Panc1 (cell line): ENCODE measurements around the gene YAP1. TPM values are rescaled to one million over a fixed set of nuclear protein-coding genes. Genes with fewer than 3 reads are reported as not detected.
A peak's percentile ranks its signal among the peaks of the same experiment; 100 is the strongest.

Experiments used
- ATAC-seq: fragments of 200-7000 bp; cut with Tn5 transposase; 2 replicates; pipeline ENCODE4 v1.9.1; 2020; ENCODE audit warnings: mild to moderate bottlenecking, moderate library complexity
- BruUV-seq: library from RNA; stranded (reverse); fragments of 400-500 nt; replicated peaks from 2 replicates; lab custom pipeline; 2021; lab: Mats Ljungman, UMichigan
- CTCF ChIA-PET: fragments of 300-600 bp; sonication (Branson Sonifier 250); formaldehyde crosslinking; loops from one replicate; lab custom pipeline; 2022; ENCODE audit warnings: antibody characterized with exemption; lab: Charles Lee
- POLR2A ChIA-PET: fragments of 300-600 bp; sonication (Branson Sonifier 250); formaldehyde crosslinking; loops from one replicate; lab custom pipeline; 2022; ENCODE audit warnings: antibody characterized with exemption; lab: Charles Lee
- DNase-seq: peaks from one replicate; pipeline ENCODE4 v3.0.0-alpha.2; 2010; ENCODE audit warnings: low read depth, low spot score
- H3K27ac ChIP-seq: 2 replicates; pipeline ENCODE4 v1.5.1; 2011; ENCODE audit warnings: mild to moderate bottlenecking, low read length, inconsistent platforms
- H3K27me3 ChIP-seq: fragments of 200-500 bp; sonication (Bioruptor generic); 2 replicates; pipeline ENCODE4 v1.6.0; 2014; ENCODE audit warnings: low read length, inconsistent platforms; ENCODE audit not compliant: control insufficient read depth, insufficient read depth
- H3K36me3 ChIP-seq: fragments of 200-500 bp; sonication (Bioruptor generic); 2 replicates; pipeline ENCODE4 v1.5.1; 2014; ENCODE audit warnings: inconsistent platforms, mild to moderate bottlenecking, low read length, moderate library complexity; ENCODE audit not compliant: control insufficient read depth, insufficient read depth
- H3K4me1 ChIP-seq: 2 replicates; pipeline ENCODE4 v1.5.1; 2011; ENCODE audit warnings: inconsistent platforms, mild to moderate bottlenecking, low read length, moderate library complexity; ENCODE audit not compliant: control insufficient read depth, insufficient read depth
- H3K4me3 ChIP-seq, 2 experiments: 2 replicates each; pipeline ENCODE4 v1.5.1; 2011 to 2012; ENCODE audit warnings: low read depth in 2 of 2, low read length in 2 of 2, mild to moderate bottlenecking in 2 of 2, inconsistent platforms in 1 of 2, moderate library complexity in 1 of 2
- H3K9me3 ChIP-seq: fragments of 200-500 bp; sonication (Bioruptor generic); 2 replicates; pipeline ENCODE4 v1.5.1; 2014; ENCODE audit warnings: low read depth, mild to moderate bottlenecking, inconsistent platforms, low read length, moderate library complexity; ENCODE audit not compliant: control insufficient read depth, insufficient read depth
- CTCF ChIP-seq: fragments of 450-650 bp; IDR thresholded peaks from 2 replicates; pipeline ENCODE4 v1.5.1; 2017; ENCODE audit warnings: mild to moderate bottlenecking
- POLR2AphosphoS5 ChIP-seq: IDR thresholded peaks from 2 replicates; pipeline ENCODE4 v1.6.1; 2012; ENCODE audit warnings: mild to moderate bottlenecking, low read depth, low read length, moderate library complexity
- REST ChIP-seq, 2 experiments: IDR thresholded peaks; 2 replicates each; pipeline ENCODE4 v1.6.1; 2011 to 2012; ENCODE audit warnings: low read depth in 2 of 2, control low read depth in 1 of 2, low read length in 1 of 2, mild to moderate bottlenecking in 1 of 2, moderate library complexity in 1 of 2; ENCODE audit not compliant: insufficient read depth in 1 of 2
- SIN3A ChIP-seq: IDR thresholded peaks from 2 replicates; pipeline ENCODE4 v1.6.1; 2012; ENCODE audit warnings: low read depth, mild to moderate bottlenecking, low read length, moderate library complexity, borderline replicate concordance; ENCODE audit not compliant: insufficient read depth
- TCF7L2 ChIP-seq: IDR thresholded peaks from 2 replicates; pipeline ENCODE4 v1.6.1; 2011; ENCODE audit warnings: mild to moderate bottlenecking, low read depth, low read length, inconsistent platforms
- in situ Hi-C: cut with HindIII; loops from 2 replicates; pipeline ENCODE4 v1.10.0; 2016; ENCODE audit warnings: low sequenced_read_pairs, low pct_unique_long_range_greater_than_20kb
- intact Hi-C: fragments of 100-400 bp; cut with micrococcal nuclease; formaldehyde crosslinking; loops from one replicate; pipeline ENCODE4 v1.10.0; 2022; ENCODE audit not compliant: unreplicated experiment
- total RNA-seq: library from RNA; stranded (reverse); gene quantifications from one replicate; pipeline ENCODE4 v1.2.1, GENCODE V29; 2021; ENCODE audit not compliant: unreplicated experiment

YAP1 gene
- total RNA-seq, 1 experiment from 2014 or later, result 158 TPM

- BruUV-seq, result no TSS peak
- H3K27me3 ChIP-seq, result no peaks in the 10 kb centered on the region
- peaks cover 9% of the 10 kb centered on the region for H3K4me1 ChIP-seq
- DNase-seq, result no peak
- ATAC-seq, result no peak
- no peaks in the 10 kb centered on the region for H3K36me3 ChIP-seq
- no peak overlapping the region for H3K4me3 ChIP-seq
- intact Hi-C loops, result no loop called here
- no peaks in the 10 kb centered on the region for H3K9me3 ChIP-seq
- TF ChIP-seq CTCF, result no peak
- TF ChIP-seq REST (IDR thresholded peaks at IDR 0.05; ENCODE audit: insufficient read depth in 1 of 2, low read depth in 2 of 2, low read length in 1 of 2), result no peak
- no peak for TF ChIP-seq POLR2AphosphoS5
- TF ChIP-seq TCF7L2, result no peak
- TF ChIP-seq SIN3A, result no peak
- H3K27ac ChIP-seq, result no peak overlapping the region
- in situ Hi-C loops, result no loop called here
- ChIA-PET CTCF (interaction anchor here (0.6 kb wide), 1 partner anchor 423 kb away, joined by 3 read pairs; no protein-coding TSS in a partner anchor), POLR2A (interaction anchor here (0.6 to 0.8 kb wide), 2 partner anchors 106 to 1394 kb away, joined by 3 to 9 read pairs; no protein-coding TSS in a partner anchor)
These were observed 133.2 kb downstream of the YAP1 start for GRCh38 chr11:102243399-102243884.

GRCh38 chr11:102244681-102245409 lies 134.6 kb downstream of the YAP1 start:
- in situ Hi-C loops (no loop called here), intact Hi-C loops (no loop called here)
- ATAC-seq (peak; percentile 68), DNase-seq (no peak)
- Histone ChIP-seq H3K27ac (no peak overlapping the region), H3K4me3 (no peak overlapping the region), H3K9me3 (no peaks in the 10 kb centered on the region), H3K36me3 (no peaks in the 10 kb centered on the region), H3K27me3 (no peaks in the 10 kb centered on the region), H3K4me1 (peaks cover 9% of the 10 kb centered on the region)
- POLR2A ChIA-PET, result interaction anchor here (0.6 kb wide), 1 partner anchor 668 kb away, joined by 5 read pairs; no protein-coding TSS in a partner anchor
- CTCF ChIA-PET, result no interaction called here
- TF ChIP-seq SIN3A (no peak), TCF7L2 (no peak), REST (IDR thresholded peaks at IDR 0.05; ENCODE audit: insufficient read depth in 1 of 2, low read depth in 2 of 2, low read length in 1 of 2) (no peak), POLR2AphosphoS5 (no peak), CTCF (no peak)
- BruUV-seq, result no TSS peak
